8988T (cell line): ENCODE measurements around the gene CFAP90.
A peak's percentile ranks its signal among the peaks of the same experiment; 100 is the strongest.

ENCODE experiments used
- DNase-seq: peaks from one replicate; pipeline ENCODE4 v3.0.0; 2011

The CFAP90 gene, protein sequence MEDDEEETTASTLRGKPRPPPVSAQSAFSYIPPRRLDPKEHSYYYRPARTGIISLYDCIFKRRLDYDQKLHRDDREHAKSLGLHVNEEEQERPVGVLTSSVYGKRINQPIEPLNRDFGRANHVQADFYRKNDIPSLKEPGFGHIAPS

DNA sequence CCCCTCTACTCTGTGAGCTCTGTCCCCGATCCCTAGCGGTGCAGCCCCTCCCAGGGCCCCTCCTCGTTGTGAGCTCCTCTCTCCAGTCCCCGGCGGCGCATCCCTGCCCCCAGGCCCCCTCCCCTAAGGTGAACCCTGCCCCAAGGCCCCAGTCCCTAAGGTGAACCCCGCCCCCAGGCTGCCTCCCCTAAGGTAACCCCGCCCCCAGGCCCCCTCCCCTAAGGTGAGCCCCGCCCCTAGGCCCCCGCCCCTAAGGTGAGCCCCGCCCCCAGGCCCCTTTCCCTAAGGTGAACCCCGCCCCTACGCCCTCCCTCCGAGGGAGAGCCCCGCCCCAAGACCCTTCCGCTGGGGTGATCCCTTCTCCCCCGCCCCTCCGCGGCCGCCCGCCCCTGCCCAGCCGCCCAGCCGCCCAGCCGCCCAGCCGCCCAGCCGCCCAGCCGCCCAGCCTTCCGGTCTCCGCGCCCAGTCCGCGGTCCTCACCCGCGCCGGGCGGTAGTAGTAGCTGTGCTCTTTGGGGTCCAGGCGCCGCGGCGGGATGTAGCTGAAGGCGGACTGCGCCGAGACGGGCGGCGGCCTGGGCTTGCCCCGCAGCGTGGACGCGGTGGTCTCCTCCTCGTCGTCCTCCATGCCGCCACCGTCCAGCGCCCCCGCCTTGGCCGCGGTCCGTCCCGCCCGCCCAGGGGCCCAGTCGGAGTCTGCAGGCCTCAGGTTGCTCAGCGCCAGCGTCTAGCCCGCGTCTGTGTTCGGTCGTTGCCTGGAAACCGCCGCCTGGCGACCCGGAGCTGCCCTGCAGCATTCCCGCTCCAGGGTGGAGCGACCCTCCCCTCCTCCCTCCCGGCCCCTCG lies at the start of gene CFAP90:
Gene CFAP90, minus strand, starts transcription at position 739 of the 845 bp plus-strand sequence. Its CDS starts 112 bp downstream, at position 627.
- DNase-seq: peak; percentile 88

GRCh38 chr5:7897014-7897600 lies 46.2 kb upstream of the CFAP90 start:
- no peak for DNase-seq

- no peak for DNase-seq
Measured at GRCh38 chr5:7894860-7895259, 43.9 kb upstream of the CFAP90 start.

- no peak for DNase-seq
Measured at GRCh38 chr5:7894439-7894838, 43.5 kb upstream of the CFAP90 start.

DNA sequence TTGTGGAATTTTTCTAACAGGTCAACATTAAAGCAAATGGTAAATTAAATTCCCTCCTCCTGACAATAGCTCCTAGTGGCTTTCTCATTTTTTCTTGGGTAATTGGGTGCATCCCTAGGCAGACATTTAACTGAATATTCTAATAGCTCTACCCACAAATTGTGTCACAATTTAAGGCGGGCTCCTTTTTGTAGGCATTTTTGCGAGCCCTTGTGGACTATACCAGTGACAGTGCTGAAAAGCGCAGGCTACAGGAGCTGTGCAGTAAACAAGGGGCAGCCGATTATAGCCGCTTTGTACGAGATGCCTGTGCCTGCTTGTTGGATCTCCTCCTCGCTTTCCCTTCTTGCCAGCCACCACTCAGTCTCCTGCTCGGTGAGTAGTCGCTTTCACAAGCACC lies 38.0 kb upstream of the CFAP90 start:
- no peak for DNase-seq

DNA sequence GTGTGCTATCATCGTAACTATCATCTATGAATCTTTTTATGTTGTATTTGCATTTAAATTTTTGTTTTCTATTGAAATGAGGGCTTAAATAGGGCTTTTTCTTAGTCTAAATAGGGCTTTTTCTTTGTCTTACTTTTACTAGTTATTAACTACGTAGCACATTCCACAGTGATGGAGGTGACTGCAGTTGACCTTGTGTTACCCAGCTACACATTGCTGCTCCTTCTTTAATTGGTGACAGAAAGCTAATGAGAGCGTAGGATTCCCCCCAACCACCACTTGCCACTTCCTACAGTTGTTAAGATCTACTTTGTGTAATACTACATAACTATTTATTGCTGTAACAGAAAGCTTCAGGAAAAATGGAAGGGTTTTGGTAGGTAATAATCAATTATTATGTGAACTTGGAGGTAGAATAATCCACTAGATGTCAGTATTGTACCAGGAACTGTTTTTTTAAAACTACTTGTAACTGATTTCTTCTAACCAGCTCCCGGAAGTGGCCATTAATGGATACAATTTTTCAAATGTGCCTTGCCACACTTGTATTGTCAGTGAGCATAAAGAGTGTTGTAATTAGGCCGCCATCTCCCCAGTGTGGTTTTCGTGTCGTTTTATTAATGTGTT lies 36.0 kb upstream of the CFAP90 start:
- no peak for DNase-seq

DNA sequence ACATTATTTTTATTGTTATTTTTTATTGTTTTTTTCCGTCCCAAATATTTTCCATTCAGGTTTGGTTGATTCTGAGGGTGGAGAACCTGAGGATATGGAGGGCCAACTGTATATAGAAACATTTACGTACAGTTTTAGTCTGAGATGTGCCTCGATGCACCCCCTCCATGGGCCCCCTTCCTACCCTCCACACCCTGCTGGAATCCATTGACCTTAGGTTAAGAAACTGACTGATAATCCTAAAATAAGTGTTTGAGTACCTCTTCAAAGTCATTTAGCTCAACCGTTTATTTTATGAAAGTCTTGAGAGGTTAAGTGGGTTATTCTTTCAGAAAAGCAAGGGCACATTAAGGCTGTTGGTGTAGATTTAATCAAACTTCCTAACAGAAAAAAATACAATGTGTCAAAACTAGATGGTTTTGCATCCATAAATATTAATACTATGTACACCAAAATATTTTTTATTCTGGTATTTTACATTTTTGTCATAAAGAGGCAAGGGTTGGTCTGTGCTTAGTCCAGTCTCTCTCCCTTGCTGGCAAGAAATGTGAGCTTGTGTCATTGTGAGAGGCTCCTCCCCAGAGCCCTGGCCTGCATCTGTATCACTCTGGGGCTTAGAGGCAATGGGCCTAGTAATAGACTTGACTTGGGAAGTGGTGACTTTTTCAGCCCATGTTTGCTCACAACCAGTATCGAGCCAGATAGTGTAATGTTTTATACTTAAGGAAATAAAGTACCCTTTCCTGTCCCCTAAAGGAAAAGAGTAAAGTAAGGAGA lies 33.7 kb upstream of the CFAP90 start:
- DNase-seq: no peak

DNA sequence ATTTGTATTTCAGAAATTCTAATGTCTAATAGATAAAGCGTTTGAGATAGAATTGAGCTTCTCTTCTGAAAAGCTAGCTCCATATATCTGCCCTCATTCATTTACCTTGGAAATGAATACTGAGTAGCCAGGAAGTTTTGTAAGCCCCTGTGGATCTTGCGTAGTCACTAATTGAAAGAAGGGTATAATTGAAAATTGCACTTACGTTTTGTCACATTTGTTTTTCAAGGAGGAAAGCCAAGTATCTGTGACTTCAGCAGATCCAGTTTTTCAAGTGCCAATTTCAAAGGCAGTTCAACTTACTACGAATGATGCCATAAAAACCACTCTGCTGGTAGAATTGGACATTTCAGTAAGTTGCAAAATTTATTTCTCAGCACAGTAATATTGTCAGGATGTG lies 32.0 kb upstream of the CFAP90 start:
- DNase-seq: no peak

DNA sequence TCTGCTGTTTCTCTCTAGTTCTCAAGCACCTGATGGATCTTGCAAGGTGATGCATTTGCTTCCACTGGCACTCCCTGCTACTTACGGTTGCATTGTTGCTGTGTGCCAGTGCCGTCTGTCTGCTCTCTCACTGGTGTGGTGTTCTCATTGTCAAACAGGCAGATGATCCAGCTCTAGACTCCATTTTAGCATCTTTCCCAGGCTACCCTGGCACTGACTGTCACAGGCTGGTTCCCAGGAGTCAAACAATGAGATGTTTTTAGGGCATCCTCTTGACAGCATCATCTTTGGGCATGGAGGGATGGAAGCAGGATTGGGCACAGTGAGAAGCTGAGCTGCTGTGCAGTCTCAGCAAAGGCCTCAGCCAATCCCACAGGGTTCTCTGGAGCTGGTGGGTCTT lies 30.9 kb upstream of the CFAP90 start:
- DNase-seq: no peak

- no peak for DNase-seq
Measured at GRCh38 chr5:7881091-7881490, 30.2 kb upstream of the CFAP90 start.

DNA sequence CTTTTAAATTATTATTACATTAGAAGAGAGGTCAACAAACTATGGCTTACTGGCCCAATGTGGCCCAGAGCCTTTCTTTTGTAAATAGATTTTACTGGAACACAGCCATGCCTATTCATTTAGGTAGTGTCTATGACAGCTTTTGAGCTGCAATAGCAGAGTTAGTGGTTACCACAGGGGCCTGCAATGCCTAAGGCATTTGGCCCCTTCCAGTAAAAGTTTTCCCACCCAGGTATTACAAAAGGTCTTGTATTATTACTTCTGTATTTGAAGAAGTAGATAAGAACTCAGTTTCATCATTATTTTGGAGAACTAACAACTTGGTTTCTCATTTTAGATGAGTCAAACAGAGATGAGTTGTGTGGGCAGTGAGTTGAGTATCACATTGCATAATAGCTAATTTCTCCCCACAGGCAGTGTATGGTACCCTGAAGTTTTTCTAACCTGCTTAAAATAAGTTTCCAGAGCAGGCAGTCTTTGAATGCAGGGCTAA lies 27.5 kb upstream of the CFAP90 start:
- DNase-seq: no peak

- no peak for DNase-seq
Measured at GRCh38 chr5:7877851-7878250, 26.9 kb upstream of the CFAP90 start.

DNA sequence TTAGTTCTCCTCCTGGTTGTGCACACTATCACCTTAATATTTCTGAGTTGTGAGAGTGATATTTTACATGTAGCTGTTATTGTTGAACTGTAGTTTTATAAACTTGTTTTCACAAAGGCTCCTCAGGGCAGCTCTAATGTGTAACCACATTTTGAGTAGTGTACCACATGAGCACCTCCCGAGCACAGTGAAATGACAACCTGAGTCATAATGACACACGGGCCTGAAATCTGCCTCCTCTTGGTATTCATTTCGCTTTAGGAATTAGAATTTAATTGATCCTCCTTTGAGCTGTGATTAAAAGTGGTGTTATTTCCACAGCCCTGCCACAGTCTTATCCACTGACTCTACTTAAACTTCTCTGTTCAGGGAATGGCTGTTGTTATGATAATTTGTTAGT lies 25.9 kb upstream of the CFAP90 start:
- DNase-seq: no peak

- DNase-seq: no peak
Measured at GRCh38 chr5:7875151-7875550, 24.2 kb upstream of the CFAP90 start.

DNA sequence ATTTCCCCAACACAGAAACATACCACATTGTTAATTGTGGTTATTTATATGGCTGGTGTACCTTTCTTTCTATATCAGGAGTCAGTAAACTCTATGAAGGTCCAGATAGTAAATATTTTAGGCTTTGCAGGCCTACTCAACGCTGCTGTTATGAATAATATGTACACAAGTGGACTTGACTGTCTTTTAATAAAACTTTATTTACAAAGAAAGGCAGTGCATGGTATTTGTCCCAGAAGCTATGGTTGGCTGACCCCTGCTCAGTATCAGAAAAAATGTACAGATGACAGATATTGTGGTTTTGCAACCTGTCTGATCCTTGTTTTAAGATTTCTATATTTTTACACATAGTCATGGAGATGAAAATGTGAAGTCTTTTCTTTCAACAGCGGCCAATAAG lies 23.7 kb upstream of the CFAP90 start:
- no peak for DNase-seq

- no peak for DNase-seq
Measured at GRCh38 chr5:7873216-7873615, 22.3 kb upstream of the CFAP90 start.

- DNase-seq: no peak
Measured at GRCh38 chr5:7872517-7873130, 21.7 kb upstream of the CFAP90 start.

DNA sequence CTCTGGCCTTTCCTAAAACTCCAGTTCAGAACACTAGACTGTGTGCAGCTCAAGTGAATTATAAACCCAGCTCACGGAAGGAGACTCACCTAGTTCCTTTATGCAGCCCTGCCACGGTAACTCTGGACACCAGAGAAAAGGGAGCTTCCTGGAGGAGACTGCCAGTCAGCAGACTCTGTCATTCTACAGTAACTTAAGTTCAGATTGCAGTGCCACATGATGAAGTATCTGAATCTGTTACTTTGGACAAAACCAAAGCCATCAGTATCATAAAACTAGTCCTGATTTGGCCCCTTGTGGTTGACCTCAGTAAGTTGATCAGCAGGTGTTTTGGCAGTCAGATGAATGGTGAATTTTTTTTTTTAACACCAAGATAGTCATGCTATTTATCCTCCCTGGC lies 20.7 kb upstream of the CFAP90 start:
- no peak for DNase-seq

DNA sequence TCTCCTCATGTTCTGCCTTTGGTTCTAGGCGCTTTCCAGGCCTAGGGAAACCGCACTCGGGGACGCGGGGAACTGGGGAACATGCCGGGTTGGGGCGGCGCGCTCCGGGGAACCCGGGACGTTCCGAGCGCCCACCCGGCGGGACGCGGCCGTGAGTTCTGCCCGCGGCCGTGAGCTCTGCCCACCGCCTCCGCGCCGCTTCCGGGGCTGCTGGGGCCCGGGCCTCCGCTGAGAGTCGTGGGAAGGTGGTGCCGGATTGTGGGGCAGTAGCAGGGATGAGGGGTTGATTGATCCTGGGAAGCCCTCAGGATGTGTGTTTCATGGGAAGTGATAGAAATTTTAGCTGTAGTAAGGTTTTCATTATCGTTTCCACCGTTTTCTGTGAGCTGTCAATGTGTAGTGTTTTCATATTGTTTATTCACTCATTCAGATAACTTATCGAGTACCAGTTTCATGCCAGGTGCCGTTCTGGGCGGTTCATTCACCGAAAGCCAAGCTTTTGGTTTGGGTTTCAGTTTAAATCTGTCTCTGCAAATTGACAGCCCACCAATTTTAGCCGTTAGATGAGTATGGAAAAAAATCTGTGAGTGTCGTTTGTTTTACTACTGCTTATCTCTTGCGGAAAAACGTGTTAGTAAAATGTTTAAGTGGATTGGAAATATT lies 18.7 kb upstream of the CFAP90 start:
- DNase-seq: no peak

- DNase-seq: peak; percentile 85
Measured at GRCh38 chr5:7868773-7869473, 18.0 kb upstream of the CFAP90 start, which contains the start of the genes FASTKD3 and MTRR. Gene FASTKD3 (minus strand): TSS chr5:7869031. CDS start chr5:7868083, 948 bp downstream. Gene MTRR (plus strand): TSS chr5:7869148. CDS start chr5:7870795, 1,647 bp downstream.

DNA sequence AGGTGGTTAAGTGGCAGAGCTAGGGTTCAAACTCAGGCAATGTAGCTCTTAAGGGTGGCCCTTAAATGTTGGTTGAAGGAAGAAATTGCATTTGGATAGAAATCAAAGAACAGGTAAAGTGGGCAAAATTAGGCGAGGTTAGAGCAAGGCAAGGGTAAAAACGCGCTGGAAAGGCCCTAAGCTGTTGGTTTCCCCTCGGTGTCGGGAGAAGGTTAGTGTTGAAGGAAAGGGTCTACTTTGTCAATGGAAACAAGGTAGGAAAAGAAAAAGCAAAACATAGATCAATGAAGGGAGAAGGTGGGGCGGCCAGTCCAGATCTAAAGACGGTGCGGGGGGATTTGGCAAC lies 17.5 kb upstream of the CFAP90 start:
- DNase-seq: no peak
